NCI-H345 (cell line): ENCODE data around the gene TM6SF1.
"Not testable (repeated sequence)": the region's sequence is repeated elsewhere in the genome, so short reads cannot be mapped to it uniquely, and the experiment has no call there.

Experiments
- DNase-seq: peaks from one replicate; lab custom pipeline; 2025; lab: John Stamatoyannopoulos, UW

Gene TM6SF1

GRCh38 chr15:83115831-83116565 lies 8.6 kb downstream of the TM6SF1 start:
- DNase-seq = no peak

- DNase-seq = no peak
These were observed 10.9 kb downstream of the TM6SF1 start for GRCh38 chr15:83118291-83118827.

- no peak for DNase-seq
These were observed 11.5 kb downstream of the TM6SF1 start for GRCh38 chr15:83118968-83119367.

- no peak for DNase-seq
These were observed 12.6 kb downstream of the TM6SF1 start for GRCh38 chr15:83119968-83120581.

- no peak for DNase-seq
These were observed 16.1 kb downstream of the TM6SF1 start for GRCh38 chr15:83123529-83123928.

GRCh38 chr15:83127547-83128150 lies 20.2 kb downstream of the TM6SF1 start:
- DNase-seq = no peak

GRCh38 chr15:83129791-83130190 lies 22.3 kb downstream of the TM6SF1 start:
- DNase-seq = no peak

- DNase-seq = no peak
These were observed 25.5 kb downstream of the TM6SF1 start for GRCh38 chr15:83132861-83133523.

- DNase-seq = not testable (repeated sequence)
These were observed 34.7 kb downstream of the TM6SF1 start for GRCh38 chr15:83142151-83142550.

- DNase-seq = no peak
These were observed 37.3 kb downstream of the TM6SF1 start for GRCh38 chr15:83144771-83145170.

GRCh38 chr15:83153288-83153687 lies 45.8 kb downstream of the TM6SF1 start:
- DNase-seq = no peak

GRCh38 chr15:83155942-83156341 lies 48.5 kb downstream of the TM6SF1 start:
- DNase-seq = no peak

GRCh38 chr15:83158393-83158792 lies 50.9 kb downstream of the TM6SF1 start:
- no peak for DNase-seq

- no peak for DNase-seq
These were observed 53.3 kb downstream of the TM6SF1 start for GRCh38 chr15:83160741-83161140.

GRCh38 chr15:83163032-83163431 lies 55.6 kb downstream of the TM6SF1 start:
- DNase-seq = no peak

GRCh38 chr15:83164111-83164770 lies 56.8 kb downstream of the TM6SF1 start:
- no peak for DNase-seq

GRCh38 chr15:83164771-83165404 lies 57.4 kb downstream of the TM6SF1 start:
- DNase-seq = no peak

- DNase-seq = no peak
These were observed 58.8 kb downstream of the TM6SF1 start for GRCh38 chr15:83166218-83166617.

- no peak for DNase-seq
These were observed 59.4 kb downstream of the TM6SF1 start for GRCh38 chr15:83166830-83167229.

GRCh38 chr15:83169576-83169975 lies 62.1 kb downstream of the TM6SF1 start:
- DNase-seq = not testable (repeated sequence)

- DNase-seq = no peak
These were observed 63.2 kb downstream of the TM6SF1 start for GRCh38 chr15:83170474-83171165.
